GM19240 (cell line): ENCODE measurements around the gene KRTAP12-4.
"Not testable (repeated sequence)": the region's sequence is repeated elsewhere in the genome, so short reads cannot be mapped to it uniquely, and the experiment has no call there.

ENCODE experiments used
- DNase-seq: peaks from one replicate; pipeline ENCODE4 v3.0.0; 2011; ENCODE audit warnings: low spot score; ENCODE audit not compliant: insufficient read length

The KRTAP12-4 gene

GRCh38 chr21:44687671-44688070, 33.2 kb upstream of the KRTAP12-4 start:
- no peak for DNase-seq

- DNase-seq, result no peak
Observed at GRCh38 chr21:44686843-44687561, 32.5 kb upstream of the KRTAP12-4 start.

- DNase-seq, result no peak
Observed at GRCh38 chr21:44686000-44686781, 31.7 kb upstream of the KRTAP12-4 start.

- not testable (repeated sequence) for DNase-seq
Observed at GRCh38 chr21:44685050-44685449, 30.6 kb upstream of the KRTAP12-4 start.

- DNase-seq, result no peak
Observed at GRCh38 chr21:44684483-44684882, 30.0 kb upstream of the KRTAP12-4 start.

GRCh38 chr21:44684077-44684476, 29.6 kb upstream of the KRTAP12-4 start:
- no peak for DNase-seq

- no peak for DNase-seq
Observed at GRCh38 chr21:44682580-44683151, 28.2 kb upstream of the KRTAP12-4 start.

- no peak for DNase-seq
Observed at GRCh38 chr21:44681861-44682579, 27.6 kb upstream of the KRTAP12-4 start, which contains the start of gene KRTAP12-1. TSS of gene KRTAP12-1 (minus strand) at chr21:44682163. CDS start at chr21:44682123, 40 bp downstream.

- DNase-seq, result no peak
Observed at GRCh38 chr21:44681152-44681551, 26.7 kb upstream of the KRTAP12-4 start.

GRCh38 chr21:44677881-44678280, 23.4 kb upstream of the KRTAP12-4 start:
- DNase-seq, result no peak

- no peak for DNase-seq
Observed at GRCh38 chr21:44671911-44672310, 17.5 kb upstream of the KRTAP12-4 start.

GRCh38 chr21:44670642-44671432, 16.4 kb upstream of the KRTAP12-4 start:
- DNase-seq, result no peak

- no peak for DNase-seq
Observed at GRCh38 chr21:44667612-44668011, 13.2 kb upstream of the KRTAP12-4 start.

- DNase-seq, result no peak
Observed at GRCh38 chr21:44666401-44667320, 12.2 kb upstream of the KRTAP12-4 start, which contains the start of gene KRTAP12-2. TSS of gene KRTAP12-2 (minus strand) at chr21:44666927. CDS start at chr21:44666886, 41 bp downstream.

GRCh38 chr21:44664691-44665090, 10.2 kb upstream of the KRTAP12-4 start:
- DNase-seq, result no peak

GRCh38 chr21:44661567-44661966, 7.1 kb upstream of the KRTAP12-4 start:
- not testable (repeated sequence) for DNase-seq

- no peak for DNase-seq
Observed at GRCh38 chr21:44658913-44659595, 4.6 kb upstream of the KRTAP12-4 start.

GRCh38 chr21:44658541-44658910, 4.1 kb upstream of the KRTAP12-4 start:
- DNase-seq, result no peak
